Glutamatergic neuron (in vitro differentiated cells): ENCODE results near the gene C16orf74. TPM values are rescaled to one million over a fixed set of nuclear protein-coding genes. Genes with fewer than 3 reads are reported as not detected.

Experiments
- DNase-seq: peaks from one replicate; pipeline ENCODE4 v3.0.0; 2022
- H3K27ac Mint-ChIP-seq: one replicate; pipeline ENCODE4 v1.8.0; 2020; ENCODE audit warnings: mild to moderate bottlenecking, mixed read lengths, inconsistent platforms; ENCODE audit not compliant: unreplicated experiment
- H3K27me3 Mint-ChIP-seq: one replicate; pipeline ENCODE4 v1.8.0; 2020; ENCODE audit warnings: mild to moderate bottlenecking, moderate library complexity, mixed read lengths, inconsistent platforms; ENCODE audit not compliant: unreplicated experiment
- H3K36me3 Mint-ChIP-seq: one replicate; pipeline ENCODE4 v1.8.0; 2020; ENCODE audit warnings: mild to moderate bottlenecking, mixed read lengths, inconsistent platforms; ENCODE audit not compliant: unreplicated experiment
- H3K4me1 Mint-ChIP-seq: one replicate; pipeline ENCODE4 v1.8.0; 2020; ENCODE audit warnings: mild to moderate bottlenecking, low read depth, mixed read lengths, inconsistent platforms; ENCODE audit not compliant: unreplicated experiment
- H3K4me3 Mint-ChIP-seq: one replicate; pipeline ENCODE4 v1.8.0; 2020; ENCODE audit warnings: mild to moderate bottlenecking, mixed read lengths, inconsistent platforms; ENCODE audit not compliant: unreplicated experiment
- H3K9me3 Mint-ChIP-seq: one replicate; pipeline ENCODE4 v1.8.0; 2020; ENCODE audit warnings: mild to moderate bottlenecking, moderate library complexity, mixed read lengths, inconsistent platforms; ENCODE audit not compliant: unreplicated experiment
- total RNA-seq: library from RNA; stranded (reverse); fragmentation: NEBNext Ultra II Directional; extraction: Animal tissue kit (Norgen Biotek cat#: 25700); gene quantifications from one replicate; pipeline ENCODE4 v1.2.1, GENCODE V29; 2021; ENCODE audit not compliant: unreplicated experiment
- TF ChIP-seq, protein P1 (sequence below): fragments of 200-600 bp; sonication (generic); IDR thresholded peaks from one replicate; pipeline ENCODE4 v1.5.0; 2021; ENCODE audit not compliant: partially characterized antibody, unreplicated experiment

Gene C16orf74
- total RNA-seq, 1 donor from 2014 or later: 2.6 TPM

DNA sequence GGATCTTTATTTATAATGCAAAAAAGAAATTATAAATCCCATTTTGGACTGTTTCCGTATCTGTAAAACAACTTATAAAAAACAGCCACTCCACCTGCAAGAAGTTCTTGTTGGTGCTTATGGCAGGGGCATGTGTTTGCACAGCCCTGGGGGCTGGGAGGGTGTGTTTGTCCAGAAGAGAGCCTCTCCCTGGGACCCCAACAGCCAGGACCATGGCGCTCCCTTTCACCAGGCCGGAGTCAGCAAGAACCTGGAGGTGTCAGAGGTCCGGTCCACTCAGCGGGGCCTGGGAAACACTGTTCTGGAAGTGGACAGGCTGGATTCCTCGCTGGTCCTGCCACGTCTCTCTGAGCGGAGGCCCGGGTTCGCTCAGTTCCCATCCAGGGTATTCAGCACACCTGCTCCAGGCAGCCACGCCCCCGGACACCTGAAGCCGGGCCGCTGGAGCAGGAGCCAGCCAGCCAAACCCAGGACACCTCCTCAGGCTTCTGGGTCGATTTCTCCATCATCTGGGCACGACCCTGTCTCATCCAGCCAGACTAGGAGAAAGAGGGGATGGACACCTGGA is 43.3 kb downstream of the C16orf74 start:
- peaks cover 7% of the 10 kb centered on the region for H3K27me3 Mint-ChIP-seq
- TF ChIP-seq, protein P1, sequence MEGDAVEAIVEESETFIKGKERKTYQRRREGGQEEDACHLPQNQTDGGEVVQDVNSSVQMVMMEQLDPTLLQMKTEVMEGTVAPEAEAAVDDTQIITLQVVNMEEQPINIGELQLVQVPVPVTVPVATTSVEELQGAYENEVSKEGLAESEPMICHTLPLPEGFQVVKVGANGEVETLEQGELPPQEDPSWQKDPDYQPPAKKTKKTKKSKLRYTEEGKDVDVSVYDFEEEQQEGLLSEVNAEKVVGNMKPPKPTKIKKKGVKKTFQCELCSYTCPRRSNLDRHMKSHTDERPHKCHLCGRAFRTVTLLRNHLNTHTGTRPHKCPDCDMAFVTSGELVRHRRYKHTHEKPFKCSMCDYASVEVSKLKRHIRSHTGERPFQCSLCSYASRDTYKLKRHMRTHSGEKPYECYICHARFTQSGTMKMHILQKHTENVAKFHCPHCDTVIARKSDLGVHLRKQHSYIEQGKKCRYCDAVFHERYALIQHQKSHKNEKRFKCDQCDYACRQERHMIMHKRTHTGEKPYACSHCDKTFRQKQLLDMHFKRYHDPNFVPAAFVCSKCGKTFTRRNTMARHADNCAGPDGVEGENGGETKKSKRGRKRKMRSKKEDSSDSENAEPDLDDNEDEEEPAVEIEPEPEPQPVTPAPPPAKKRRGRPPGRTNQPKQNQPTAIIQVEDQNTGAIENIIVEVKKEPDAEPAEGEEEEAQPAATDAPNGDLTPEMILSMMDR: no peak
- no peaks in the 10 kb centered on the region for H3K36me3 Mint-ChIP-seq
- peaks cover 2% of the 10 kb centered on the region for H3K9me3 Mint-ChIP-seq
- peaks cover 5% of the 10 kb centered on the region for H3K4me1 Mint-ChIP-seq
- H3K27ac Mint-ChIP-seq: no peak overlapping the region
- no peak overlapping the region for H3K4me3 Mint-ChIP-seq
- no peak for DNase-seq

DNA sequence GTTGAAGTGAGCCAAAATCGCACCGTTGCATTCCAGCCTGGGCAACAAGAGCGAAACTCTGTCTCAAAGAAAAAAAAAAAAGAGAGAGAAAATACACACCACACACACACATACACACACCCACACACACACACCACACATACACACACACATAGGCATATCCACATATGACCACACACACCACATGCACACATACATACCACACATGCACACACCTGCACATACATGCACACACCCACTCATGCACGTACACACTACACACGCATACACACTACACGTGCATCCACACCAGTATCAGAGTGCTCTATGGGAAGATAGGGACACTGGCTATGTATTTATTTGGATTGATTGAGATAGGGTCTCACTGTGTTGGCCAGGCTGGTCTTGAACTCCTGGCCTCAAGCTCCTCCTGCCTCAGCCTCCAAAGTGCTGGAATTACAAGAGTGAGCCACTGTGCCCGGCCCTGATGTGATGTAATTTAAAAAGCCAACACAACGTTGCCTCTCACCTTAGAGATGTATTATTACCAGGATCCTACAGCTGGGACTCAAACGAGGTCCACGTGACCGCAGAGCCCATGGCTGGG is 44.4 kb downstream of the C16orf74 start:
- no peak overlapping the region for H3K4me3 Mint-ChIP-seq
- no peak overlapping the region for H3K27ac Mint-ChIP-seq
- H3K36me3 Mint-ChIP-seq: no peaks in the 10 kb centered on the region
- peaks cover 4% of the 10 kb centered on the region for H3K4me1 Mint-ChIP-seq
- H3K27me3 Mint-ChIP-seq: peaks cover 10% of the 10 kb centered on the region
- DNase-seq: no peak
- H3K9me3 Mint-ChIP-seq: peaks cover 4% of the 10 kb centered on the region
- TF ChIP-seq, protein P1: no peak

DNA sequence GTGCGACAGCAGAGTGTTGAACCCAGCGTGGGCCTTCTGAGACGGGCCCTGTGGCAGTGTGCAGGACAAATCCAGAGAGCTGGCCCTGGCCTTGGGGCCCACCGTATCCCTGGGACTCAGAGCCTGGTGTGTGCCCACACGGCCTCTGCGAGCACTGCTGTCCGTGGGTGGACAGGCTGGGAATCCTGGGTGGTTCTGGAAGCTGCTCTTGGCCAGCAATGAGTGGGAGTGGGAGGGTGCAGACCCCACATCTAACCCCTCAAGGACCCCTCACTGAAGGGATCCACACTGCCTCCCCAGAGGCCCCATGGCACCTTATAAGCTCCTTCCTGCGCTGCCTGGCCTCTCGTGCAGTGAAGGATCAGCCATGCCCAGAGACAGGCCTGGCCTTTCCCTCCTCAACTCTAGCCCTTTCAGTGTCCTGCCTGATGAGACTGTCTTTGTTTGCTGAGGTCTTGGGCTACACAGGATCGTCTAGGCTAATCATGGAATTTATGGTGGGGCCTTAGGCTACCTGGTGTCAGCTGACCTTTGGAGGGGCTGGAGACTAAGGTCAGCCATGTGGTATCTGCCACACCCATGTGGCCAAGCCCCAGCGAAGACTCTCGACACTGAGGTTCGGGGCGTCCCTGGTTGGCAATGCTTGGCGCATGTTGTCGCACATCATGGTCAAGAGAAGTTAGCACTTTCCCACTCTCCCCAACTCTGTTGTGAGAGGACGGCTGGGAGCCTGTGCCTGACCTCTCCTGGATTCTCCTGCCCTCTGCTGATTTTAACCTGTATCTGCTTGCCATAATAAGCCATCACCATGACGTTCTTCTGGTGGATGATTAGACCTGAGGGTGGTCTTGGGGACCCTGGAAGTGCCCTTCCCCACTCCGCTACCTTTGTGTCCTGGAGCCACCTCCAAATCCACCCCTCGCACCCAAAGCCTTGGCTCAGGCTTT is 45.7 kb downstream of the C16orf74 start:
- Mint-ChIP-seq H3K4me1 (no peaks in the 10 kb centered on the region), H3K27me3 (peaks cover 7% of the 10 kb centered on the region), H3K36me3 (no peaks in the 10 kb centered on the region), H3K9me3 (peaks cover 4% of the 10 kb centered on the region), H3K4me3 (no peak overlapping the region), H3K27ac (no peak overlapping the region)
- no peak for DNase-seq
- TF ChIP-seq, protein P1: no peak

DNA sequence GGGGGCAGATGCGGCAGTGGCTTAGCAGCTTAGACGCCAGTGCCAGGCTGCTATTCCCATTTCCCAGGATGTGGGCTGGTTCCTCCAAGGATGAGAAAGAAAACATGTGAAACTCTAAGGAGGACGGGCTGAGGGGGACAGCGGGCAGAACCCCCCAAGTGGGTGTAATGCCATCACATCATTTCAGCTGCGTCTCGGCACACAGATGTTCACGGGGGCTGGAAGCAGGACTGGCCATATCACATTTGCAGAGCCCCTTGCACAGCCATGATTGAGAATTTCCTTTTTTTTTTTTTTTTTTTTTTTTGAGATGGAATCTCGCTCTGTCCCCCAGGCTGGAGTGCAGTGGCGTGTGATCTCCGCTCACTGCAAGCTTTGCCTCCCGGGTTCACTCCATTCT is 46.9 kb downstream of the C16orf74 start:
- peaks cover 7% of the 10 kb centered on the region for H3K27me3 Mint-ChIP-seq
- H3K36me3 Mint-ChIP-seq: no peaks in the 10 kb centered on the region

More for the DNA sequence above, 46.9 kb downstream of the C16orf74 start:
- TF ChIP-seq, protein P1: no peak
- no peak overlapping the region for H3K4me3 Mint-ChIP-seq
- H3K9me3 Mint-ChIP-seq: peaks cover 4% of the 10 kb centered on the region
- no peaks in the 10 kb centered on the region for H3K4me1 Mint-ChIP-seq
- DNase-seq: no peak
- H3K27ac Mint-ChIP-seq: no peak overlapping the region
